ENCODE results near the gene RPS18. TPM values are rescaled to one million over a fixed set of nuclear protein-coding genes. Genes with fewer than 3 reads are reported as not detected.

RPS18 gene
- polyA plus RNA-seq, 3 donors = 2,430 to 3,295 (median 2,894) TPM

GRCh38 chr6:33278810-33279209 is 6.9 kb downstream of the RPS18 start:
- no peaks in the 10 kb centered on the region for H3K27me3 ChIP-seq (ENCODE audit: control insufficient read depth in 2 of 2, insufficient read depth in 2 of 2, low read length in 2 of 2)
- peak overlapping the region; percentile 25 for H3K9ac ChIP-seq (ENCODE audit: insufficient read depth, low read length, poor library complexity, severe bottlenecking)
- peak overlapping the region; percentile 48 to 78 for H3K27ac ChIP-seq (ENCODE audit: low read depth in 1 of 2, low read length in 2 of 2)

GRCh38 chr6:33279257-33279695 is 7.4 kb downstream of the RPS18 start:
- Mint-ChIP-seq H3K4me3 (peak overlapping the region in 1 of 2 donors; percentile 11), H3K4me1 (peaks cover 52% of the 10 kb centered on the region), H3K27me3 (ENCODE audit: low read depth in 3 of 3) (no peaks in the 10 kb centered on the region), H3K9me3 (no peaks in the 10 kb centered on the region), H3K36me3 (peaks cover 39 to 74% of the 10 kb centered on the region in 2 donors), H3K27ac (peak overlapping the region in 5 of 7 donors; percentile 26 to 83 (median 36))
- Histone ChIP-seq H3K4me2 (replicated peaks; ENCODE audit: extremely low read depth, low read length, poor library complexity, severe bottlenecking) (peak overlapping the region; percentile 99), H3K27me3 (ENCODE audit: control insufficient read depth in 2 of 2, insufficient read depth in 2 of 2, low read length in 2 of 2) (no peaks in the 10 kb centered on the region), H4K20me1 (ENCODE audit: insufficient read depth, low read length) (peaks cover 54% of the 10 kb centered on the region), H3K4me1 (ENCODE audit: control insufficient read depth in 1 of 2, insufficient read depth in 2 of 2, low read length in 2 of 2) (peaks cover 47 to 56% of the 10 kb centered on the region in 2 donors), H3K27ac (ENCODE audit: low read depth in 1 of 2, low read length in 2 of 2) (peak overlapping the region; percentile 48 to 78), H3K4me3 (replicated peaks in 1 of 3; ENCODE audit: low read depth in 2 of 3, low read length in 3 of 3) (no peak overlapping the region), H3K9me3 (replicated peaks in 1 of 2; ENCODE audit: control insufficient read depth in 1 of 2, insufficient read depth in 1 of 2, low read length in 2 of 2) (no peaks in the 10 kb centered on the region), H3K36me3 (replicated peaks in 1 of 2; ENCODE audit: control insufficient read depth in 1 of 2, insufficient read depth in 2 of 2, low read length in 2 of 2) (peaks cover 43 to 80% of the 10 kb centered on the region in 2 donors), H3K79me2 (ENCODE audit: insufficient read depth, low read length) (peaks cover 61% of the 10 kb centered on the region), H2AFZ (ENCODE audit: insufficient read depth, low read depth, low read length, poor library complexity, severe bottlenecking) (no peak overlapping the region), H3K9ac (ENCODE audit: insufficient read depth, low read length, poor library complexity, severe bottlenecking) (peak overlapping the region; percentile 25)
- WGBS (ENCODE audit: insufficient coverage) = 94% methylated on average over 8 of the region's 13 CpGs
- intact Hi-C loops (cut with micrococcal nuclease) = no loop called here
- DNase-seq = peak in 1 of 3 donors; percentile 16
- TF ChIP-seq CTCF (IDR thresholded peaks at IDR 0.05) = no peak

More at GRCh38 chr6:33278810-33279209, 6.9 kb downstream of the RPS18 start:
- Mint-ChIP-seq H3K36me3 (peaks cover 39 to 73% of the 10 kb centered on the region in 2 donors), H3K27me3 (ENCODE audit: low read depth in 3 of 3) (no peaks in the 10 kb centered on the region), H3K4me1 (peaks cover 57% of the 10 kb centered on the region), H3K9me3 (no peaks in the 10 kb centered on the region), H3K27ac (peak overlapping the region in 5 of 7 donors; percentile 26 to 83 (median 52)), H3K4me3 (no peak overlapping the region)
- Histone ChIP-seq H3K36me3 (replicated peaks in 1 of 2; ENCODE audit: control insufficient read depth in 1 of 2, insufficient read depth in 2 of 2, low read length in 2 of 2) (peaks cover 47 to 80% of the 10 kb centered on the region in 2 donors), H4K20me1 (ENCODE audit: insufficient read depth, low read length) (peaks cover 58% of the 10 kb centered on the region), H3K9me3 (replicated peaks in 1 of 2; ENCODE audit: control insufficient read depth in 1 of 2, insufficient read depth in 1 of 2, low read length in 2 of 2) (no peaks in the 10 kb centered on the region), H3K4me3 (replicated peaks in 1 of 3; ENCODE audit: low read depth in 2 of 3, low read length in 3 of 3) (peak overlapping the region in 1 of 3 experiments; percentile 90), H3K79me2 (ENCODE audit: insufficient read depth, low read length) (peaks cover 66% of the 10 kb centered on the region), H3K4me1 (ENCODE audit: control insufficient read depth in 1 of 2, insufficient read depth in 2 of 2, low read length in 2 of 2) (peaks cover 52 to 60% of the 10 kb centered on the region in 2 donors), H3K4me2 (replicated peaks; ENCODE audit: extremely low read depth, low read length, poor library complexity, severe bottlenecking) (peak overlapping the region; percentile 99), H2AFZ (ENCODE audit: insufficient read depth, low read depth, low read length, poor library complexity, severe bottlenecking) (no peak overlapping the region)
- WGBS (ENCODE audit: insufficient coverage) = no CpG with 5 or more reads among the region's 3 CpGs
- intact Hi-C loops (cut with micrococcal nuclease) = no loop called here
- TF ChIP-seq CTCF (IDR thresholded peaks at IDR 0.05) = no peak
- DNase-seq = peak in 1 of 3 donors; percentile 3
